ENCODE measurements around the gene IL1R1. TPM values are rescaled to one million over a fixed set of nuclear protein-coding genes. Genes with fewer than 3 reads are reported as not detected.

The IL1R1 gene
- total RNA-seq, 1 experiment from 2014 or later = 0.39 TPM

- no peak overlapping the region for H4K91ac ChIP-seq (ENCODE audit: insufficient read length, low read depth, low read length)
- H3K27ac Mint-ChIP-seq = no peak overlapping the region
Measured at GRCh38 chr2:102181919-102182635, 39.5 kb downstream of the IL1R1 start.

More at GRCh38 chr2:102181919-102182635, 39.5 kb downstream of the IL1R1 start:
- no peak overlapping the region for H3K14ac ChIP-seq (ENCODE audit: insufficient read depth, low read length)
- H3K23ac ChIP-seq (ENCODE audit: insufficient read length, low read depth, low read length) = no peak overlapping the region
- no peak overlapping the region for H2BK5ac ChIP-seq (ENCODE audit: insufficient read length, low read length)
- no peak overlapping the region for H3K27ac ChIP-seq (ENCODE audit: insufficient read length, low read depth, low read length)
- no peaks in the 10 kb centered on the region for H3K36me3 Mint-ChIP-seq (ENCODE audit: insufficient read depth in 1 of 3, low read depth in 3 of 3)
- H4K5ac ChIP-seq (ENCODE audit: insufficient read length, low read depth, low read length) = no peak overlapping the region
- H3K79me1 ChIP-seq (ENCODE audit: insufficient read depth, low read depth, low read length, poor library complexity, severe bottlenecking) = no peaks in the 10 kb centered on the region
- H4K20me1 ChIP-seq (ENCODE audit: control insufficient read depth, insufficient read depth, insufficient read length) = no peaks in the 10 kb centered on the region
- no peaks in the 10 kb centered on the region for H3K79me2 ChIP-seq (ENCODE audit: insufficient read depth, low read length)
- H3K27me3 ChIP-seq (ENCODE audit: insufficient read depth, low read length) = peaks cover 4% of the 10 kb centered on the region
- H3K4me1 Mint-ChIP-seq = no peaks in the 10 kb centered on the region; a peak in 1 of 4 replicates
- H3K9me3 ChIP-seq (ENCODE audit: control insufficient read depth, low read depth, low read length) = no peaks in the 10 kb centered on the region
- no peak for TF ChIP-seq CTCF (conservative IDR thresholded peaks at IDR 0.05)
- peaks cover 20% of the 10 kb centered on the region for H3K27me3 Mint-ChIP-seq (ENCODE audit: low read depth)
- no peak overlapping the region for H3K18ac ChIP-seq (ENCODE audit: insufficient read length, low read depth, low read length)
- H3K56ac ChIP-seq (ENCODE audit: insufficient read length, low read depth, low read length) = no peak overlapping the region
- no peaks in the 10 kb centered on the region for H3K23me2 ChIP-seq (ENCODE audit: insufficient read length, low read depth, low read length, poor library complexity, severe bottlenecking)
- H2BK15ac ChIP-seq (ENCODE audit: low read depth, low read length) = no peak overlapping the region
- H3K4me2 ChIP-seq (ENCODE audit: insufficient read depth, insufficient read length, low read length) = no peak overlapping the region
- H2BK120ac ChIP-seq (ENCODE audit: low read depth, low read length, poor library complexity, severe bottlenecking) = no peak overlapping the region
- H2BK20ac ChIP-seq (ENCODE audit: low read depth, low read length, poor library complexity, severe bottlenecking) = no peak overlapping the region
- H4K8ac ChIP-seq (replicated peaks; ENCODE audit: insufficient read length, low read depth, low read length) = no peak overlapping the region
- no CpG with 5 or more reads among the region's 7 CpGs for WGBS (ENCODE audit: extremely low coverage, insufficient read length, low lambda C conversion rate)
- H2AFZ ChIP-seq (ENCODE audit: low read length) = no peak overlapping the region
- no peak overlapping the region for H3T11ph ChIP-seq (ENCODE audit: low read length)
- no peaks in the 10 kb centered on the region for H3K9me3 Mint-ChIP-seq
- no peak overlapping the region for H2BK12ac ChIP-seq (ENCODE audit: insufficient read length, low read depth, low read length)
- H3K4me1 ChIP-seq (ENCODE audit: insufficient read depth, low read length) = no peaks in the 10 kb centered on the region
- no peak for DNase-seq
- no peak overlapping the region for H3K9ac ChIP-seq (ENCODE audit: extremely low read depth, insufficient read length, low read length)
- no peak overlapping the region for H3K4me3 Mint-ChIP-seq
- H2AK5ac ChIP-seq (ENCODE audit: insufficient read length, low read length) = no peak overlapping the region
- no peak overlapping the region for H3K4ac ChIP-seq (ENCODE audit: low read depth, low read length)
